Left colon (tissue), 2 donors: ENCODE data around the gene IL1A. TPM values are rescaled to one million over a fixed set of nuclear protein-coding genes. Genes with fewer than 3 reads are reported as not detected.
A peak's percentile ranks its signal among the peaks of the same experiment; 100 is the strongest.

Experiments
- ATAC-seq: fragments of 200-7000 bp; cut with Tn5 transposase; one replicate; pipeline ENCODE4 v1.9.1; 2020; ENCODE audit warnings: mild to moderate bottlenecking, moderate library complexity
- DNase-seq, 2 donors: peaks; one replicate each; pipeline ENCODE4 v3.0.0-alpha.2; 2020
- intact Hi-C, 2 donors: fragments of 100-400 bp; cut with DNase I in 1 of 2; cut with micrococcal nuclease in 1 of 2; formaldehyde crosslinking; loops; one replicate each; pipeline versions ENCODE4 v1.11.2 to v1.14.0; 2022; cut with DNase I, micrococcal nuclease
- total RNA-seq, 2 donors: library from RNA; stranded (reverse); fragmentation: NEBNext Ultra II Directional; extraction: Animal tissue kit (Norgen Biotek cat#: 25700); gene quantifications; one replicate each; pipeline ENCODE4 v1.2.1, GENCODE V29; 2021
- donor health status: DM: no; HTN: no; CAD: no.
- donor health status: DM: yes; HTN: yes; CAD: no.

Gene IL1A
- total RNA-seq, 2 donors from 2014 or later, result 0.12 to 0.17 TPM

GRCh38 chr2:112820343-112820742, 36.0 kb upstream of the IL1A start:
- ATAC-seq, result no peak
- intact Hi-C loops, result no loop called here

GRCh38 chr2:112819081-112819480, 34.8 kb upstream of the IL1A start:
- intact Hi-C loops, result no loop called here
- DNase-seq (no peak), ATAC-seq (no peak)

More at GRCh38 chr2:112820343-112820742, 36.0 kb upstream of the IL1A start:
- DNase-seq, result no peak

GRCh38 chr2:112818094-112818902, 34.0 kb upstream of the IL1A start:
- ATAC-seq (no peak), DNase-seq (no peak)
- intact Hi-C loops, result no loop called here

- intact Hi-C loops, result no loop called here
- no peak for ATAC-seq
- DNase-seq, result no peak
These were observed 32.9 kb upstream of the IL1A start for GRCh38 chr2:112817082-112817689.

GRCh38 chr2:112814278-112814677, 30.0 kb upstream of the IL1A start:
- no peak for DNase-seq
- ATAC-seq, result no peak
- intact Hi-C loops, result no loop called here

GRCh38 chr2:112813280-112813966, 29.1 kb upstream of the IL1A start:
- DNase-seq, result no peak
- intact Hi-C loops, result no loop called here
- no peak for ATAC-seq

- ATAC-seq (no peak), DNase-seq (no peak)
- intact Hi-C loops, result no loop called here
These were observed 28.3 kb upstream of the IL1A start for GRCh38 chr2:112812318-112813267.

- ATAC-seq, result peak; percentile 93
- intact Hi-C loops, result no loop called here
- no peak for DNase-seq
These were observed 27.6 kb upstream of the IL1A start for GRCh38 chr2:112811841-112812306.

- intact Hi-C loops, result no loop called here
- DNase-seq (no peak), ATAC-seq (no peak)
These were observed 27.1 kb upstream of the IL1A start for GRCh38 chr2:112811276-112811831.

GRCh38 chr2:112809112-112809511, 24.8 kb upstream of the IL1A start:
- intact Hi-C loops, result no loop called here
- ATAC-seq (no peak), DNase-seq (no peak)

GRCh38 chr2:112807233-112807807, 23.0 kb upstream of the IL1A start:
- DNase-seq (no peak), ATAC-seq (no peak)
- intact Hi-C loops, result no loop called here

- intact Hi-C loops, result no loop called here
- DNase-seq (no peak), ATAC-seq (no peak)
These were observed 21.2 kb upstream of the IL1A start for GRCh38 chr2:112805542-112805941.

GRCh38 chr2:112803691-112804521, 19.6 kb upstream of the IL1A start:
- intact Hi-C loops, result no loop called here
- ATAC-seq (no peak), DNase-seq (no peak)

- no peak for ATAC-seq
- DNase-seq, result no peak
- intact Hi-C loops, result no loop called here
These were observed 16.7 kb upstream of the IL1A start for GRCh38 chr2:112800881-112801583.

GRCh38 chr2:112798979-112799975, 15.0 kb upstream of the IL1A start:
- DNase-seq (no peak), ATAC-seq (no peak)
- intact Hi-C loops, result no loop called here

- intact Hi-C loops, result no loop called here
- no peak for DNase-seq
- ATAC-seq, result no peak
These were observed 12.2 kb upstream of the IL1A start for GRCh38 chr2:112796486-112796885.
